ENCODE results near the gene PMPCB.
A peak's percentile ranks its signal among the peaks of the same experiment; 100 is the strongest.

The PMPCB gene

GRCh38 chr7:103297837-103298179, 573 bp downstream of the PMPCB start:
- peaks cover 21% of the 10 kb centered on the region for H3K4me1 Mint-ChIP-seq (ENCODE audit: low read depth)
- no peaks in the 10 kb centered on the region for H3K9me3 Mint-ChIP-seq
- peaks cover 41% of the 10 kb centered on the region for H3K36me3 Mint-ChIP-seq (ENCODE audit: low read depth)

GRCh38 chr7:103299660-103300059, 2.4 kb downstream of the PMPCB start:
- Mint-ChIP-seq H3K36me3 (ENCODE audit: low read depth) (peaks cover 59% of the 10 kb centered on the region), H3K4me3 (no peak overlapping the region), H3K27ac (no peak overlapping the region), H3K27me3 (no peaks in the 10 kb centered on the region), H3K4me1 (ENCODE audit: low read depth) (peaks cover 21% of the 10 kb centered on the region), H3K9me3 (no peaks in the 10 kb centered on the region)
- intact Hi-C loops (cut with micrococcal nuclease), result no loop called here

More at GRCh38 chr7:103297837-103298179, 573 bp downstream of the PMPCB start:
- intact Hi-C loops (cut with micrococcal nuclease), result loop anchor here (1.0 to 2.0 kb wide), 2 partner anchors 51 to 109 kb away; no protein-coding TSS in a partner anchor
- Mint-ChIP-seq H3K27me3 (no peaks in the 10 kb centered on the region), H3K27ac (peak overlapping the region; percentile 88), H3K4me3 (peak overlapping the region; percentile 85)

- peaks cover 70% of the 10 kb centered on the region for H3K36me3 Mint-ChIP-seq (ENCODE audit: low read depth)
- no peaks in the 10 kb centered on the region for H3K27me3 Mint-ChIP-seq
- peaks cover 21% of the 10 kb centered on the region for H3K4me1 Mint-ChIP-seq (ENCODE audit: low read depth)
- peak overlapping the region; percentile 48 for H3K27ac Mint-ChIP-seq
- intact Hi-C loops (cut with micrococcal nuclease), result no loop called here
- no peaks in the 10 kb centered on the region for H3K9me3 Mint-ChIP-seq
- no peak overlapping the region for H3K4me3 Mint-ChIP-seq
Observed at GRCh38 chr7:103301441-103301840, 4.2 kb downstream of the PMPCB start.

GRCh38 chr7:103307503-103308231, 10.4 kb downstream of the PMPCB start:
- Mint-ChIP-seq H3K36me3 (ENCODE audit: low read depth) (peaks cover 84% of the 10 kb centered on the region), H3K27me3 (no peaks in the 10 kb centered on the region)

GRCh38 chr7:103314852-103315251, 17.6 kb downstream of the PMPCB start:
- Mint-ChIP-seq H3K27ac (no peak overlapping the region), H3K27me3 (no peaks in the 10 kb centered on the region), H3K36me3 (ENCODE audit: low read depth) (peaks cover 96% of the 10 kb centered on the region), H3K4me3 (no peak overlapping the region), H3K9me3 (no peaks in the 10 kb centered on the region), H3K4me1 (ENCODE audit: low read depth) (peaks cover 8% of the 10 kb centered on the region)
- intact Hi-C loops (cut with micrococcal nuclease), result loop anchor here (5.0 kb wide), 1 partner anchor 47 kb away; no protein-coding TSS in a partner anchor

More at GRCh38 chr7:103307503-103308231, 10.4 kb downstream of the PMPCB start:
- intact Hi-C loops (cut with micrococcal nuclease), result no loop called here
- no peak overlapping the region for H3K27ac Mint-ChIP-seq
- no peak overlapping the region for H3K4me3 Mint-ChIP-seq
- peaks cover 7% of the 10 kb centered on the region for H3K4me1 Mint-ChIP-seq (ENCODE audit: low read depth)
- H3K9me3 Mint-ChIP-seq, result no peaks in the 10 kb centered on the region

GRCh38 chr7:103316380-103316941, 19.2 kb downstream of the PMPCB start:
- no peaks in the 10 kb centered on the region for H3K9me3 Mint-ChIP-seq
- H3K27me3 Mint-ChIP-seq, result no peaks in the 10 kb centered on the region
- intact Hi-C loops (cut with micrococcal nuclease), result no loop called here
- peak overlapping the region; percentile 14 for H3K27ac Mint-ChIP-seq
- peaks cover 8% of the 10 kb centered on the region for H3K4me1 Mint-ChIP-seq (ENCODE audit: low read depth)
- no peak overlapping the region for H3K4me3 Mint-ChIP-seq
- peaks cover 96% of the 10 kb centered on the region for H3K36me3 Mint-ChIP-seq (ENCODE audit: low read depth)

- peaks cover 96% of the 10 kb centered on the region for H3K36me3 Mint-ChIP-seq (ENCODE audit: low read depth)
- no peaks in the 10 kb centered on the region for H3K9me3 Mint-ChIP-seq
- no peak overlapping the region for H3K4me3 Mint-ChIP-seq
- peak overlapping the region; percentile 14 for H3K27ac Mint-ChIP-seq
- H3K27me3 Mint-ChIP-seq, result no peaks in the 10 kb centered on the region
- intact Hi-C loops (cut with micrococcal nuclease), result no loop called here
- peaks cover 8% of the 10 kb centered on the region for H3K4me1 Mint-ChIP-seq (ENCODE audit: low read depth)
Observed at GRCh38 chr7:103317009-103317408, 19.8 kb downstream of the PMPCB start.

GRCh38 chr7:103325744-103326143, 28.5 kb downstream of the PMPCB start:
- no peak overlapping the region for H3K27ac Mint-ChIP-seq
- intact Hi-C loops (cut with micrococcal nuclease), result no loop called here
- H3K4me1 Mint-ChIP-seq (ENCODE audit: low read depth), result no peaks in the 10 kb centered on the region
- H3K27me3 Mint-ChIP-seq, result no peaks in the 10 kb centered on the region
- no peaks in the 10 kb centered on the region for H3K9me3 Mint-ChIP-seq
- H3K36me3 Mint-ChIP-seq (ENCODE audit: low read depth), result peaks cover 78% of the 10 kb centered on the region
- no peak overlapping the region for H3K4me3 Mint-ChIP-seq

GRCh38 chr7:103336761-103337160, 39.5 kb downstream of the PMPCB start:
- no peak overlapping the region for H3K4me3 Mint-ChIP-seq
- H3K9me3 Mint-ChIP-seq, result no peaks in the 10 kb centered on the region
- peaks cover 26% of the 10 kb centered on the region for H3K4me1 Mint-ChIP-seq (ENCODE audit: low read depth)
- peak overlapping the region; percentile 19 for H3K27ac Mint-ChIP-seq
- intact Hi-C loops (cut with micrococcal nuclease), result no loop called here
- H3K27me3 Mint-ChIP-seq, result no peaks in the 10 kb centered on the region
- H3K36me3 Mint-ChIP-seq (ENCODE audit: low read depth), result peaks cover 90% of the 10 kb centered on the region

- H3K4me1 Mint-ChIP-seq (ENCODE audit: low read depth), result peaks cover 26% of the 10 kb centered on the region
- peaks cover 82% of the 10 kb centered on the region for H3K36me3 Mint-ChIP-seq (ENCODE audit: low read depth)
- no peak overlapping the region for H3K4me3 Mint-ChIP-seq
- intact Hi-C loops (cut with micrococcal nuclease), result no loop called here
- H3K9me3 Mint-ChIP-seq, result no peaks in the 10 kb centered on the region
- peak overlapping the region; percentile 2 for H3K27ac Mint-ChIP-seq
- no peaks in the 10 kb centered on the region for H3K27me3 Mint-ChIP-seq
Observed at GRCh38 chr7:103338864-103339263, 41.6 kb downstream of the PMPCB start.

GRCh38 chr7:103341466-103341865, 44.2 kb downstream of the PMPCB start:
- intact Hi-C loops (cut with micrococcal nuclease), result no loop called here

GRCh38 chr7:103343332-103343731, 46.1 kb downstream of the PMPCB start:
- intact Hi-C loops (cut with micrococcal nuclease), result no loop called here
- Mint-ChIP-seq H3K36me3 (ENCODE audit: low read depth) (peaks cover 57% of the 10 kb centered on the region), H3K9me3 (no peaks in the 10 kb centered on the region), H3K4me1 (ENCODE audit: low read depth) (peaks cover 19% of the 10 kb centered on the region), H3K4me3 (peak overlapping the region; percentile 99), H3K27me3 (no peaks in the 10 kb centered on the region), H3K27ac (peak overlapping the region; percentile 99)

More at GRCh38 chr7:103341466-103341865, 44.2 kb downstream of the PMPCB start:
- Mint-ChIP-seq H3K9me3 (no peaks in the 10 kb centered on the region), H3K36me3 (ENCODE audit: low read depth) (peaks cover 68% of the 10 kb centered on the region), H3K27ac (no peak overlapping the region), H3K4me1 (ENCODE audit: low read depth) (peaks cover 26% of the 10 kb centered on the region), H3K4me3 (no peak overlapping the region), H3K27me3 (no peaks in the 10 kb centered on the region)

GRCh38 chr7:103343758-103344452, 46.7 kb downstream of the PMPCB start:
- intact Hi-C loops (cut with micrococcal nuclease), result no loop called here
- H3K4me1 Mint-ChIP-seq (ENCODE audit: low read depth), result peaks cover 24% of the 10 kb centered on the region
- H3K9me3 Mint-ChIP-seq, result no peaks in the 10 kb centered on the region
- no peaks in the 10 kb centered on the region for H3K27me3 Mint-ChIP-seq
- H3K27ac Mint-ChIP-seq, result peak overlapping the region; percentile 99
- H3K36me3 Mint-ChIP-seq (ENCODE audit: low read depth), result peaks cover 53% of the 10 kb centered on the region
- H3K4me3 Mint-ChIP-seq, result peak overlapping the region; percentile 99

GRCh38 chr7:103344453-103345149, 47.4 kb downstream of the PMPCB start, which contains the start of gene DNAJC2:
Gene DNAJC2 (minus strand): TSS chr7:103344767. CDS start chr7:103344622, 145 bp downstream.
- Mint-ChIP-seq H3K4me1 (ENCODE audit: low read depth) (peaks cover 25% of the 10 kb centered on the region), H3K36me3 (ENCODE audit: low read depth) (peaks cover 48% of the 10 kb centered on the region)
- intact Hi-C loops (cut with micrococcal nuclease), result no loop called here

More at GRCh38 chr7:103344453-103345149, 47.4 kb downstream of the PMPCB start, which contains the start of gene DNAJC2:
- Mint-ChIP-seq H3K4me3 (peak within 1 kb of the TSS; percentile 99), H3K27me3 (no peaks in the 10 kb centered on the region), H3K9me3 (no peaks in the 10 kb centered on the region), H3K27ac (peak within 1 kb of the TSS; percentile 99)

Data from dendritic cell treated with granulocyte-macrophage colony-stimulating factor and Interleukin-4, amounts not matched to agents 40 ng/mL and 50 ng/mL, for 4 days (primary cell).